ENCODE measurements around the gene MPLKIP. TPM values are rescaled to one million over a fixed set of nuclear protein-coding genes. Genes with fewer than 3 reads are reported as not detected.

The MPLKIP gene
- total RNA-seq, 1 experiment from 2014 or later = 49.4 TPM

GRCh38 chr7:40097728-40098127, 36.7 kb downstream of the MPLKIP start:
- no peak for ATAC-seq
- TF ChIP-seq POLR2A (IDR thresholded peaks at IDR 0.05; ENCODE audit: borderline replicate concordance, extremely low read depth, insufficient read depth, insufficient read length) = no peak
- TF ChIP-seq SIN3A (IDR thresholded peaks at IDR 0.05; ENCODE audit: low read depth) = no peak
- TF ChIP-seq ELF1 (IDR thresholded peaks at IDR 0.05; ENCODE audit: borderline replicate concordance, low read depth) = no peak
- TF ChIP-seq RAD21 (IDR thresholded peaks at IDR 0.05; ENCODE audit: low read depth) = no peak
- no peak for TF ChIP-seq CEBPB (IDR thresholded peaks at IDR 0.05; ENCODE audit: low read depth)
- no peak for TF ChIP-seq EZH2 (IDR thresholded peaks at IDR 0.05)
- TF ChIP-seq CBX3 (IDR thresholded peaks at IDR 0.05; ENCODE audit: low read depth) = no peak
- TF ChIP-seq, protein P1, sequence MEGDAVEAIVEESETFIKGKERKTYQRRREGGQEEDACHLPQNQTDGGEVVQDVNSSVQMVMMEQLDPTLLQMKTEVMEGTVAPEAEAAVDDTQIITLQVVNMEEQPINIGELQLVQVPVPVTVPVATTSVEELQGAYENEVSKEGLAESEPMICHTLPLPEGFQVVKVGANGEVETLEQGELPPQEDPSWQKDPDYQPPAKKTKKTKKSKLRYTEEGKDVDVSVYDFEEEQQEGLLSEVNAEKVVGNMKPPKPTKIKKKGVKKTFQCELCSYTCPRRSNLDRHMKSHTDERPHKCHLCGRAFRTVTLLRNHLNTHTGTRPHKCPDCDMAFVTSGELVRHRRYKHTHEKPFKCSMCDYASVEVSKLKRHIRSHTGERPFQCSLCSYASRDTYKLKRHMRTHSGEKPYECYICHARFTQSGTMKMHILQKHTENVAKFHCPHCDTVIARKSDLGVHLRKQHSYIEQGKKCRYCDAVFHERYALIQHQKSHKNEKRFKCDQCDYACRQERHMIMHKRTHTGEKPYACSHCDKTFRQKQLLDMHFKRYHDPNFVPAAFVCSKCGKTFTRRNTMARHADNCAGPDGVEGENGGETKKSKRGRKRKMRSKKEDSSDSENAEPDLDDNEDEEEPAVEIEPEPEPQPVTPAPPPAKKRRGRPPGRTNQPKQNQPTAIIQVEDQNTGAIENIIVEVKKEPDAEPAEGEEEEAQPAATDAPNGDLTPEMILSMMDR (IDR thresholded peaks at IDR 0.05 in 2 of 3, conservative IDR thresholded peaks at IDR 0.05 in 1 of 3; ENCODE audit: borderline replicate concordance in 1 of 3, insufficient read depth in 1 of 3, low read depth in 2 of 3, low read length in 2 of 3) = no peak
- no peak for TF ChIP-seq JUND (IDR thresholded peaks at IDR 0.05)
- TF ChIP-seq REST (IDR thresholded peaks at IDR 0.05; ENCODE audit: low read depth) = no peak
- no peak for TF ChIP-seq ZFX (IDR thresholded peaks at IDR 0.05)
- TF ChIP-seq SRF (IDR thresholded peaks at IDR 0.05; ENCODE audit: low read depth) = no peak
- TF ChIP-seq MAX (IDR thresholded peaks at IDR 0.05) = no peak
- no peak for TF ChIP-seq POLR2AphosphoS5 (IDR thresholded peaks at IDR 0.05; ENCODE audit: low read depth, low read length)
- ChIA-PET CTCF (no interaction called here), RAD21 (ENCODE audit: low non-redundant PET in 1 of 2, low total read pairs in 2 of 2, uncharacterized antibody in 2 of 2, unreplicated experiment in 2 of 2) (no interaction called here), POLR2A (no interaction called here)
- Histone ChIP-seq H3K27me3 (ENCODE audit: insufficient read depth, low read length) (no peaks in the 10 kb centered on the region), H3K36me3 (ENCODE audit: control insufficient read depth in 1 of 2, insufficient read depth in 2 of 2, low read length in 2 of 2) (peaks cover 20 to 23% of the 10 kb centered on the region in 2 experiments; a peak in 3 of 4 replicates), H3K9ac (ENCODE audit: low read length) (no peak overlapping the region), H3K9me3 (ENCODE audit: control insufficient read depth in 1 of 2, insufficient read depth in 1 of 2, low read depth in 1 of 2, low read length in 2 of 2) (no peaks in the 10 kb centered on the region), H3K4me3 (replicated peaks in 1 of 2; ENCODE audit: low read depth in 1 of 2, low read length in 2 of 2) (no peak overlapping the region), H3K4me2 (ENCODE audit: low read length) (no peak overlapping the region), H3K79me2 (ENCODE audit: insufficient read depth, low read length) (no peaks in the 10 kb centered on the region), H3K27ac (ENCODE audit: low read depth, low read length) (no peak overlapping the region), H3K4me1 (ENCODE audit: control insufficient read depth in 1 of 2, insufficient read depth in 2 of 2, low read length in 2 of 2) (no peaks in the 10 kb centered on the region), H2AFZ (ENCODE audit: low read depth, low read length, poor library complexity, severe bottlenecking) (no peak overlapping the region), H4K20me1 (ENCODE audit: insufficient read depth) (no peaks in the 10 kb centered on the region), H3K9me2 (ENCODE audit: insufficient read depth) (no peaks in the 10 kb centered on the region)
- DNase-seq (ENCODE audit: low read depth, low spot score) = no peak
- no TSS peak for BruUV-seq (replicated peaks)
- intact Hi-C loops (cut with micrococcal nuclease) = no loop called here

Data from HCT116 (cell line).